Mesangial cell (primary cell): Measurements from ENCODE around the gene SLC52A1. TPM values are rescaled to one million over a fixed set of nuclear protein-coding genes. Genes with fewer than 3 reads are reported as not detected.

Source experiments
- total RNA-seq: library from RNA; depleted of rRNA; stranded (reverse); fragments of >200 nt; gene quantifications from 2 replicates; pipeline ENCODE4 v1.2.3, GENCODE V29; 2015

The SLC52A1 gene
- total RNA-seq = under 0.01 TPM in 1 of 2 replicates, not detected in the other

DNA sequence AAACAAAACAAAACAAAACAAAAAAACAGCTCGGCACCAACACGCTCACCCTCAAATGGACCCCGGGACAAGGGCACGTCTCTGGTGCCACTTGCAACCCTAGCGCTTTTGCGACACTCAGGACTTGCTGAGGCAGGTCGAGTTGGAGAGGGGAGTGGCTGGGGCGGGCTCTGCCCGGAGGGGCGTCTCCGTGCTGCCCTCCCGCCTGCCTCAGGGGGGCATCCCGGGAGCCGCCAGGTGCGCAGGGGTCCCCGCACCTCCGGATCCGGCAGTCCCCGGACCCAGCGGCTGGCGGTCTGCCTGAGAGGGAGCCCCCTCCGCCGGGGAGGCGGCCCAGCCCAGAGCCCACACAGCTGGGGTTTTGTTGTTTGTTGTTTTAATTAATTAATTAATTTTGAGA, at the start of gene SLC52A1:
TSS of gene SLC52A1 (minus strand) at position 112 of the 400 bp plus-strand sequence. CDS start 820 bp downstream, outside the sequence.

DNA sequence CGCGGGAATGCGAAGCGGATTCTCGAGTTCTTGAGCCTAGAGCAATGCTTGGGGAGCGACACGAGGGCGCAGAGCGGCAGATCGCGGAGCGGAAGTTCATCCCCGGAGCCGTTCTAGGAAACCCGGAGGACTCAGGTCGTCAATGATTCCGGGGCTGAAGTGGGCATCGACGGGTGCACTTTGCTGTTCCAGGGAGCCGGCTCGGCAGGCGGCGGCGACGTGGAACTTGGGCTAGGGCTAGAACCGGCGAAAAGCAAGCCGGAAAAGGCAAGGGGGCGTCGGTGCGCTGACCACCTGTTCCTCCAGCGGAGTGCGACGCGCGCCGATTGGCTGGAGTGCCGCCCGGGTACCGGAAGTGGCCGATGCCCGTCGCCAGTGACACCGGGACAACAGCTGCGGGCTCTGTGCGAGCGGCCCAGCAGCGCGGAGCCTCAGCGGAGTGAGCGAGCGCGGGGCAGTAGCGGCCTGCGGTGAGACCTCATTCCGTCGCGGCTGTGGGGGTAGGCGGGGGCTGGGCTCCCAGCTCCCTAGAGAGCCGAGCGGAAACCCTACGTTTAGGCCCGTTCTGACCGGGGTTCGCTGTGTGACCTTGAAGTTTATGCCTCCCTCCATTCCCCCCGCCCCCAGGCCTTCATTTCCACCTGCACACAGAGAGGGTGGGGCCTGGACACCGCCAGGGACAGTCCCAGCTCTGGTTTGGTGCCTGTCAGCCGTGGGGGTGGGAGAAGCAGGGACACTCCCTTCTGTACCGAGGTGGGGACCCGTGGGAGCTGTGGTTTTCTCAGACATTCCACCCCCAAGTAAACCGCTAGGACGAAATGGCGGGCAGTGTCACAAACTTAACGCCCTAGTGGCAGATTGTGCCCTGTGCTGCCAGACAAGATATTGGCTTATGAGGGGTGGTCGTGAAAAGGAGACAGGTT, 43.1 kb upstream of the SLC52A1 start, which contains the start of gene ZFP3:
TSS of gene ZFP3 (plus strand) at position 362 of the 923 bp plus-strand sequence. CDS start 13,038 bp downstream, outside the sequence.

DNA sequence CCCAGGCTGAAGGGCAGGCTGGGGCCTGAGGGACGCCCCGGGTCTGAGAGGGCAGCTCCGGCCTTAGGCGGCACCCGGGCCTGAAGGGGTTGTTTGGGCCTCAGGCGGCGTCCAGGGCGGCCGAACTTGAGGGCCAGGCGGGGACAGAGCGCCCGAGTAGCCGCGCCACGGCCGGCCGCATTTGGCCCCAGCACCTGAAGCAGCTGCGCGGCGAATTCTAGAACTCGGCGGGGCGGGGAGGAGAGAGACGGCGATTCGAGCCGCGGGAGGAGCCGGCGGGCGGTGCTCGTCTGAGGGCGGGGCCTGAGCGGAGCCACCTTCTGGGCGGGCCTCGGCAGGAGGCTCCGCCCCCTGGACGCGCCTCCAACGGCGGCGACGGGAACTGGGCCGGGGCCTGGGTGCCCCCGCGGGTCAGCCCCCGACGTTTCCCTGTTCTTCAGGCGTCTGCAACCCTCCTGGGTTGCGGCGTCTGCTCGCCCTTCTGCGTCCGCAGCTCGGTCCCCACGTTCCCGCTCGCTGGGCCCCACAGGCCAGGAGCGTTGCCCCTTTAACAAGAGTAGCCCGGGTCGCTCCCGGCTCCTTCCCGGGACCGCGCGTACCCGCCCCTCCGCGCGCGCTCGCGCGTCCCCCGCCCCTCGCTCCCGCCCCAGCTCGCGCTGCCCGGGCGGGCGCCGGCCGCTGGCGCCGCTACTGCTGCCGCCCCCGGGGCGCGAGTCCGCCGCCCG, 37.8 kb downstream of the SLC52A1 start, which contains the start of the genes INCA1 and KIF1C:
TSS of gene INCA1 (minus strand) at position 221 of the 725 bp plus-strand sequence. CDS start 3,085 bp downstream, outside the sequence.
TSS of gene KIF1C (plus strand) at position 649 of the 725 bp plus-strand sequence. CDS start 2,297 bp downstream, outside the sequence.

DNA sequence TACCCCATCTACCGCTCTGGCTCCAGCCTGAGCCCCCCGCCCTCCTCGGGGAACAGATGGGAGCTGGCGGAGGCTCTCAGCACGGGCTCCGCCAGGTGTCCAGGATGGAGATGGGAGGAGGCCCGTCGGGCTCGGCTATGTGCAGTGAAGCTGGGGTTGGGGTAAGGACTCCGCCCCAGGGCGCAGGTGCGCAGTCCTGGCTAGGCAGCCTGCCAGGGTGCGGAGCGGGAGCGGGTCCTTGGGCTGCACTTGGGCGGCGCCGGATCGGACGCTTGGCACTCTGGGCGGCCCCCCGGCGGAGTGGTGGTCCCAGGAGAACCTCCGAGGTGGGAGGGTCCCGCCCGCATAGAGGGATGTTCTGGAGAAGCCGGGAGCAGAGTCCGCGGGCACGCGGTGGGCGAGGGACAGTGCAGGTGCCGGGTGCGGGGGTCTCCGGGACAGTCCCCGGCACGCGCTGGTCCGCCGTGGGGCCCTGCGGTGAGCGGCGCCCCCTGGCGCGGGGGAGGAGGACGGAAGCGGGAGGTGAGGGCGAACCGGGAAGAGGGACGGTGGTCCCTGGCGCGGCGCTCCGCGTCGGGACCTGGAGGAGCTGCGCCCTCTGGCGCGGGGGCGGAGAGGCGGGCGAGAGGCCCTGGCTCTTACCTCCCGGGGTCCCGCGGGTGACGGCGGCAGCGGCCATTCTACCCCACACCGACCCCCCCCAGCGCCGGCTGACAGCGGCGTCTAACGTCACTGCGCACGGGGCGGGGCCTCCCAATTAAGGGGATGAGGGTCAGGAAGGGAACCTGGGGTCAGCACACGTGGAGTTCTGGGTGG, 48.1 kb downstream of the SLC52A1 start, which contains the start of gene CAMTA2:
TSS of gene CAMTA2 (minus strand) at position 725 of the 816 bp plus-strand sequence. CDS start 1,453 bp downstream, outside the sequence.

Other genes starting within 250 kb of the SLC52A1 start
- 1.1 TPM in 1 of 2 replicates, not detected in the other for gene VMO1, start 249.1 kb downstream of the SLC52A1 start, total RNA-seq
- 0.49 TPM in 1 of 2 replicates, not detected in the other for gene GLTPD2, start 246.5 kb downstream of the SLC52A1 start, total RNA-seq
- gene PSMB6, start 239.3 kb downstream of the SLC52A1 start, total RNA-seq = 181 and 242 TPM in 2 replicates
- 13.5 and 30.9 TPM in 2 replicates for gene PLD2, start 228.3 kb downstream of the SLC52A1 start, total RNA-seq
- 18.9 and 22.6 TPM in 2 replicates for gene MINK1, start 202.1 kb downstream of the SLC52A1 start, total RNA-seq
- gene C17orf107, start 135.9 kb downstream of the SLC52A1 start, total RNA-seq = 1.8 and 8.4 TPM in 2 replicates
- gene CHRNE, start 132.3 kb downstream of the SLC52A1 start, total RNA-seq = 0.16 and 1.4 TPM in 2 replicates
- gene GP1BA, start 103.1 kb downstream of the SLC52A1 start, total RNA-seq = not detected in 2 replicates
- 66.6 and 80.7 TPM in 2 replicates for gene SLC25A11, start 95.4 kb downstream of the SLC52A1 start, total RNA-seq
- gene RNF167, start 95.2 kb downstream of the SLC52A1 start, total RNA-seq = 53.3 and 56.0 TPM in 2 replicates
- gene PFN1, start 86.9 kb downstream of the SLC52A1 start, total RNA-seq = 1,852 and 3,641 TPM in 2 replicates
- 2.0 and 5.2 TPM in 2 replicates for gene ENO3, start 84.3 kb downstream of the SLC52A1 start, total RNA-seq
- gene SPAG7, start 67.6 kb downstream of the SLC52A1 start, total RNA-seq = 41.7 and 55.0 TPM in 2 replicates
- gene CAMTA2, start 47.8 kb downstream of the SLC52A1 start, total RNA-seq = 21.5 and 30.9 TPM in 2 replicates
- gene INCA1, start 37.9 kb downstream of the SLC52A1 start, total RNA-seq = 0.33 and 2.0 TPM in 2 replicates
- 68.6 and 71.5 TPM in 2 replicates for gene KIF1C, start 37.5 kb downstream of the SLC52A1 start, total RNA-seq
- 0.81 and 2.2 TPM in 2 replicates for gene ZFP3, start 43.0 kb upstream of the SLC52A1 start, total RNA-seq
- 3.6 and 5.6 TPM in 2 replicates for gene ZNF232, start 76.5 kb upstream of the SLC52A1 start, total RNA-seq
- not detected in 2 replicates for gene USP6, start 80.6 kb upstream of the SLC52A1 start, total RNA-seq
- 4.1 and 5.2 TPM in 2 replicates for gene ZNF594, start 156.4 kb upstream of the SLC52A1 start, total RNA-seq
- gene SCIMP, start 199.4 kb upstream of the SLC52A1 start, total RNA-seq = not detected in 2 replicates
- 20.2 and 23.8 TPM in 2 replicates for gene RABEP1, start 246.9 kb upstream of the SLC52A1 start, total RNA-seq